Hematopoietic multipotent progenitor cell treated with erythropoietin and hydrocortisone succinate and interleukin-3 and kit ligand, for 8 days (in vitro differentiated cells): ENCODE measurements around the gene APEH.

Experiments used
- DNase-seq: peaks from one replicate; pipeline ENCODE4 v3.0.0-alpha.2; 2015

APEH gene

GRCh38 chr3:49673715-49674496, at the start of gene APEH:
Gene APEH (plus strand): TSS chr3:49674351. CDS start chr3:49674402, 51 bp downstream.
- peak; percentile 99 for DNase-seq

- DNase-seq: no peak
Observed at GRCh38 chr3:49625071-49625470, 49.1 kb upstream of the APEH start.

GRCh38 chr3:49626101-49626581, 48.0 kb upstream of the APEH start:
- no peak for DNase-seq

GRCh38 chr3:49626796-49627195, 47.4 kb upstream of the APEH start:
- DNase-seq: no peak

- DNase-seq: no peak
Observed at GRCh38 chr3:49627634-49628033, 46.5 kb upstream of the APEH start.

- no peak for DNase-seq
Observed at GRCh38 chr3:49628249-49628648, 45.9 kb upstream of the APEH start.

- DNase-seq: no peak
Observed at GRCh38 chr3:49629451-49629850, 44.7 kb upstream of the APEH start.

- DNase-seq: no peak
Observed at GRCh38 chr3:49629866-49630265, 44.3 kb upstream of the APEH start.

- DNase-seq: no peak
Observed at GRCh38 chr3:49630784-49631183, 43.4 kb upstream of the APEH start.

GRCh38 chr3:49634736-49635135, 39.4 kb upstream of the APEH start:
- no peak for DNase-seq

GRCh38 chr3:49636883-49637609, 37.1 kb upstream of the APEH start:
- DNase-seq: no peak

- DNase-seq: peak; percentile 75
Observed at GRCh38 chr3:49638445-49638844, 35.7 kb upstream of the APEH start.

GRCh38 chr3:49639551-49639950, 34.6 kb upstream of the APEH start:
- DNase-seq: no peak

- DNase-seq: no peak
Observed at GRCh38 chr3:49641292-49641691, 32.9 kb upstream of the APEH start.

GRCh38 chr3:49641921-49642707, 32.0 kb upstream of the APEH start:
- no peak for DNase-seq

- no peak for DNase-seq
Observed at GRCh38 chr3:49642708-49643145, 31.4 kb upstream of the APEH start.

GRCh38 chr3:49644684-49645083, 29.5 kb upstream of the APEH start:
- DNase-seq: no peak

- DNase-seq: no peak
Observed at GRCh38 chr3:49646236-49646635, 27.9 kb upstream of the APEH start.

- no peak for DNase-seq
Observed at GRCh38 chr3:49647741-49648140, 26.4 kb upstream of the APEH start.

- DNase-seq: peak; percentile 94
Observed at GRCh38 chr3:49648354-49649019, 25.7 kb upstream of the APEH start.

GRCh38 chr3:49649576-49649975, 24.6 kb upstream of the APEH start:
- DNase-seq: no peak

GRCh38 chr3:49650177-49650576, 24.0 kb upstream of the APEH start:
- no peak for DNase-seq

GRCh38 chr3:49650637-49651036, 23.5 kb upstream of the APEH start:
- no peak for DNase-seq
